Natural killer cell (primary cell): ENCODE data around the gene HBZ. TPM values are rescaled to one million over a fixed set of nuclear protein-coding genes. Genes with fewer than 3 reads are reported as not detected.

Experiments used
- ATAC-seq, 3 donors: fragments of 150-1000 bp in 2 of 3; fragments of 200-7000 bp in 1 of 3; cut with Tn5 transposase; 1 replicate in 1 of 3; 2 replicates in 2 of 3; pipeline ENCODE4 v1.10.0; 2021; ENCODE audit warnings: mild to moderate bottlenecking in 2 of 3, moderate library complexity in 2 of 3
- DNase-seq, 2 donors: peaks; one replicate each; pipeline versions ENCODE4 v3.0.0 to v3.0.0-alpha.2; 2013 to 2021; ENCODE audit warnings: mixed read lengths in 1 of 2
- H3K27ac ChIP-seq: one replicate; pipeline ENCODE4 v1.5.1; 2013; ENCODE audit warnings: mild to moderate bottlenecking, low read length
- H3K27me3 ChIP-seq: one replicate; pipeline ENCODE4 v1.6.1; 2013; ENCODE audit warnings: low read length; ENCODE audit not compliant: control insufficient read depth, insufficient read depth
- H3K36me3 ChIP-seq: one replicate; pipeline ENCODE4 v1.6.1; 2013; ENCODE audit warnings: low read length; ENCODE audit not compliant: control insufficient read depth, insufficient read depth
- H3K4me1 ChIP-seq: one replicate; pipeline ENCODE4 v1.6.1; 2013; ENCODE audit warnings: low read length; ENCODE audit not compliant: control insufficient read depth, insufficient read depth
- H3K4me3 ChIP-seq: one replicate; pipeline ENCODE4 v1.5.1; 2013; ENCODE audit warnings: low read length
- H3K9me3 ChIP-seq: one replicate; pipeline ENCODE4 v1.6.1; 2013; ENCODE audit warnings: low read length; ENCODE audit not compliant: control insufficient read depth, insufficient read depth
- H3K27ac Mint-ChIP-seq, 2 donors: one replicate each; pipeline ENCODE4 v1.8.0; 2022; ENCODE audit warnings: mild to moderate bottlenecking in 2 of 2, mixed read lengths in 2 of 2, moderate library complexity in 1 of 2
- H3K27me3 Mint-ChIP-seq, 2 donors: one replicate each; pipeline ENCODE4 v1.8.0; 2022; ENCODE audit warnings: low read depth in 2 of 2, mixed read lengths in 2 of 2
- H3K36me3 Mint-ChIP-seq: one replicate; pipeline ENCODE4 v1.8.0; 2022; ENCODE audit warnings: mixed read lengths
- H3K4me1 Mint-ChIP-seq, 2 donors: one replicate each; pipeline ENCODE4 v1.8.0; 2022; ENCODE audit warnings: mixed read lengths in 2 of 2
- H3K4me3 Mint-ChIP-seq: one replicate; pipeline ENCODE4 v1.8.0; 2022; ENCODE audit warnings: mild to moderate bottlenecking, moderate library complexity, mixed read lengths
- H3K9me3 Mint-ChIP-seq, 2 donors: one replicate each; pipeline ENCODE4 v1.8.0; 2022; ENCODE audit warnings: mixed read lengths in 2 of 2
- WGBS: methylation state at CpG from one replicate; pipeline ENCODE4 v1.1.7; 2013; ENCODE audit warnings: missing lambda C conversion rate; ENCODE audit not compliant: insufficient coverage; 5-methylcytosine and 5-hydroxymethylcytosine counted together
- intact Hi-C: fragments of 100-400 bp; cut with micrococcal nuclease; formaldehyde crosslinking; loops from one replicate; pipeline ENCODE4 v1.14.2; 2022
- total RNA-seq, 4 donors: library from RNA; stranded (reverse); fragments of 120-200 nt in 1 of 4; gene quantifications; one replicate each; pipeline versions ENCODE4 v1.2.3 to v1.2.4, GENCODE V29; 2013 to 2022
- TF ChIP-seq, protein P1 (sequence below): fragments of 200-600 bp; IDR thresholded peaks from one replicate; pipeline ENCODE4 v1.8.0; 2022; ENCODE audit warnings: antibody characterized with exemption

Gene HBZ
- total RNA-seq, result not detected
- not detected for total RNA-seq (2013)

DNA sequence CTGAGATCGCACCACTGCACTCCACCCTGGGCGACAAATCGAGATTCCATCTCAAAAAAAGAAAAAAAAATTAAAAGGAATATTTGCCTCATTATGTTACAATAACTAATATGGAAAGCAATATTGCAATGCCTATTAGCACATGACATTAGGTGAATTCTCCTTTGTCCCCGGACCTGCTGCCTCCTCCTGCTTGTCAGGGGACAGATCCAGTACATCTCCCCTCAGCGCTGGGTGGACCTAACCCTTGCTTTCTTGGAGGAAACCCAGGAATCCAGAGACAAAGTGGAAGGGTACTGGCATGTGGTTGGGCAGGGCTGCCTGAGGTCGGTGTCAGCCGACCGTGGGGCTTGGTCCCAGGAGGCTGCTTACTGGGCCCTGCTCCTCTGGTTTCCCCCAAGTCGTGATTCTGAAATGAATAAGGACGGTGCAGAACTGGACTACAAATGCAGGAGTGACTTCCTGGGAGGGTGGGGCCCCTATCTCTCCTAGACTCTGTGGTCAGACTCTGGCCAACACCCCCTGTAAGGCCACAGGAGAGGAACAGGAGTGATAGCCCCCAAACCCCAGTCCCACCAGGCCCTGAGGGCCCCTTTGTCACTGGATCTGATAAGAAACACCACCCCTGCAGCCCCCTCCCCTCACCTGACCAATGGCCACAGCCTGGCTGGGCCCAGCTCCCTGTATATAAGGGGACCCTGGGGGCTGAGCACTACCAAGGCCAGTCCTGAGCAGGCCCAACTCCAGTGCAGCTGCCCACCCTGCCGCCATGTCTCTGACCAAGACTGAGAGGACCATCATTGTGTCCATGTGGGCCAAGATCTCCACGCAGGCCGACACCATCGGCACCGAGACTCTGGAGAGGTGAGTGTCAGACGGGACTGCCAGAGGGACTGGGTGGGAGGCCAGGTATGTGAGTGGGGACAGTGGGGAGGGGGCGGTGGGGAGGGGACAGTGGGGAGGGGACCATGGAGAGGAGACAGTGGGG is at the start of gene HBZ:
Gene HBZ (plus strand): TSS at position 504 of the 988 bp plus-strand sequence. CDS start 266 bp downstream, at position 770.
- H3K9me3 Mint-ChIP-seq, result no peaks in the 10 kb centered on the region
- H3K4me1 ChIP-seq, result peaks cover 11% of the 10 kb centered on the region
- 81% methylated on average over 15 of the region's 17 CpGs for WGBS
- H3K27ac Mint-ChIP-seq, result no peak within 1 kb of the TSS
- H3K36me3 Mint-ChIP-seq, result no peaks in the 10 kb centered on the region
- ATAC-seq (no peak), DNase-seq (no peak)
- no peak within 1 kb of the TSS for H3K4me3 Mint-ChIP-seq
- peaks cover 8% of the 10 kb centered on the region for H3K27me3 ChIP-seq
- no peak within 1 kb of the TSS for H3K4me3 ChIP-seq
- H3K4me1 Mint-ChIP-seq, result peaks cover 10% of the 10 kb centered on the region in 2 donors
- TF ChIP-seq, protein P1, sequence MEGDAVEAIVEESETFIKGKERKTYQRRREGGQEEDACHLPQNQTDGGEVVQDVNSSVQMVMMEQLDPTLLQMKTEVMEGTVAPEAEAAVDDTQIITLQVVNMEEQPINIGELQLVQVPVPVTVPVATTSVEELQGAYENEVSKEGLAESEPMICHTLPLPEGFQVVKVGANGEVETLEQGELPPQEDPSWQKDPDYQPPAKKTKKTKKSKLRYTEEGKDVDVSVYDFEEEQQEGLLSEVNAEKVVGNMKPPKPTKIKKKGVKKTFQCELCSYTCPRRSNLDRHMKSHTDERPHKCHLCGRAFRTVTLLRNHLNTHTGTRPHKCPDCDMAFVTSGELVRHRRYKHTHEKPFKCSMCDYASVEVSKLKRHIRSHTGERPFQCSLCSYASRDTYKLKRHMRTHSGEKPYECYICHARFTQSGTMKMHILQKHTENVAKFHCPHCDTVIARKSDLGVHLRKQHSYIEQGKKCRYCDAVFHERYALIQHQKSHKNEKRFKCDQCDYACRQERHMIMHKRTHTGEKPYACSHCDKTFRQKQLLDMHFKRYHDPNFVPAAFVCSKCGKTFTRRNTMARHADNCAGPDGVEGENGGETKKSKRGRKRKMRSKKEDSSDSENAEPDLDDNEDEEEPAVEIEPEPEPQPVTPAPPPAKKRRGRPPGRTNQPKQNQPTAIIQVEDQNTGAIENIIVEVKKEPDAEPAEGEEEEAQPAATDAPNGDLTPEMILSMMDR, result no peak
- no peak within 1 kb of the TSS for H3K27ac ChIP-seq
- H3K36me3 ChIP-seq, result no peaks in the 10 kb centered on the region
- intact Hi-C loops, result no loop called here
- H3K27me3 Mint-ChIP-seq, result peaks cover 0 to 16% of the 10 kb centered on the region in 2 donors
- H3K9me3 ChIP-seq, result no peaks in the 10 kb centered on the region

DNA sequence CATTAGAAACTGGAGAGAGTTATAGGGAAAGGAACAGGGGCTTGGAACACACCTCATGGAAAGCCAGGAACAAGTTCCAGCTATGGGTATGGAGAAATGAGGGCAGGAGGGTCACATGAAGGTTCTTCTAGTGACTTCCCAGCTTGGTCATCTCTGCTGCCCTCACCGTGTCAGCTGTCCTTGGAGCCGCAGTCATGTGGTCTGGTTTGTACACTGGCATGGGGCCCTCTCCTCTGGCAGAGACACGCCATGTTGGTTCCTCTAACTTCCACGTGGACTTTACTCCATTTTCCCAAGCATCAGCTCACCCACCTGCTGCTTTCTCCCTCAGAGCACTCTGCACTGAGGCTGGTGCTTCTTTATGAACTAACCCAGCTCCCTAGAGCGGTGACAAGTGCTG is 48.1 kb upstream of the HBZ start:
- ATAC-seq, result no peak
- Histone ChIP-seq H3K27ac (no peak overlapping the region), H3K27me3 (no peaks in the 10 kb centered on the region), H3K4me3 (no peak overlapping the region), H3K4me1 (no peaks in the 10 kb centered on the region), H3K36me3 (peaks cover 10% of the 10 kb centered on the region), H3K9me3 (no peaks in the 10 kb centered on the region)
- TF ChIP-seq, protein P1, result no peak
- Mint-ChIP-seq H3K4me3 (no peak overlapping the region), H3K36me3 (no peaks in the 10 kb centered on the region), H3K27ac (no peak overlapping the region), H3K27me3 (no peaks in the 10 kb centered on the region), H3K4me1 (peaks cover 0 to 12% of the 10 kb centered on the region in 2 donors), H3K9me3 (no peaks in the 10 kb centered on the region)
- no peak for DNase-seq
- 88% methylated on average over 5 of the region's 5 CpGs for WGBS
- intact Hi-C loops, result no loop called here

DNA sequence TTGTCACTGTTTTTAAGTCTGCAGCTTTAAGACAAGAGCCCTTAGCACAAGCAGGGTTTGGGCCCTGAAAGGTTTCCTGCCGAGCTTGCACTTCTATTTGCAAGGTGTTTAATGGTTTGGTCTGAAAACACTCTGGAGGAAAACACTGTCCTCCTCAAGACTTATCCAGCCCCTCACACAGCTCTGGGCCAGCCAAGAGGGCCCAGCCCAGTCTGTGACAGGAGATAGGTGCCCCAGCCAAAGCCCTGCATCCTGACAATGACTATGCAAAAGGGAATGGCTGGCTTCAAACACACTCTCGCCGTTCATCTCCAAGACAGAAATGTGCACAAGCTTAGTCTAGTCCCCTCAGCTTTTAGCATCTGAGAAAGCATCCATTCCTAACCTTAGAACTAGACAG is 47.5 kb upstream of the HBZ start:
- DNase-seq (no peak), ATAC-seq (no peak)
- Histone ChIP-seq H3K27me3 (no peaks in the 10 kb centered on the region), H3K4me1 (no peaks in the 10 kb centered on the region), H3K27ac (no peak overlapping the region), H3K36me3 (peaks cover 10% of the 10 kb centered on the region), H3K9me3 (no peaks in the 10 kb centered on the region), H3K4me3 (no peak overlapping the region)
- Mint-ChIP-seq H3K27me3 (no peaks in the 10 kb centered on the region), H3K4me3 (no peak overlapping the region), H3K4me1 (peaks cover 0 to 12% of the 10 kb centered on the region in 2 donors), H3K9me3 (no peaks in the 10 kb centered on the region), H3K36me3 (no peaks in the 10 kb centered on the region), H3K27ac (no peak overlapping the region)
- 56% methylated on average over 3 of the region's 3 CpGs for WGBS
- TF ChIP-seq, protein P1, result no peak
- intact Hi-C loops, result no loop called here
